K562 (cell line): ENCODE data around the gene MEGF11. TPM values are rescaled to one million over a fixed set of nuclear protein-coding genes. Genes with fewer than 3 reads are reported as not detected.

Experiments
- ATAC-seq: fragments of 200-7000 bp; cut with Tn5 transposase; 3 replicates; pipeline ENCODE4 v1.9.1; 2020; ENCODE audit warnings: moderate library complexity
- BruUV-seq: library from RNA; stranded (reverse); fragments of 400-500 nt; replicated peaks from 2 replicates; lab custom pipeline; 2021; lab: Mats Ljungman, UMichigan
- CTCF ChIA-PET: fragments of 300-600 bp; formaldehyde crosslinking; extraction: SDS; loops from one replicate; lab custom pipeline; 2021; ENCODE audit warnings: low intra/inter-chr PET ratio; lab: Yijun Ruan, JAX
- POLR2A ChIA-PET: fragments of 300-600, 350-650 bp; sonication (Branson Sonifier 250); formaldehyde crosslinking; extraction: SDS; loops from one replicate; lab custom pipeline; 2021; ENCODE audit warnings: antibody characterized with exemption, inconsistent platforms; lab: Yijun Ruan, JAX
- DNase-seq, 4 experiments: peaks; one replicate each; pipeline versions ENCODE4 v3.0.0 to v3.0.0-alpha.2; 2011 to 2018; ENCODE audit warnings: low spot score in 3 of 4, mixed read lengths in 3 of 4; ENCODE audit errors: extremely low read depth in 1 of 4
- FAIRE-seq: peaks from 2 replicates; lab custom pipeline; 2011; peaks lifted over from hg19 to GRCh38; lab: Jason Lieb, UNC
- H2AFZ ChIP-seq: 2 replicates; pipeline ENCODE4 v1.6.0; 2011; ENCODE audit warnings: low read depth, low read length, control low read depth, inconsistent platforms
- H3K27ac ChIP-seq: fragments of 200-600 bp; 3 replicates; pipeline ENCODE4 v1.8.0; 2011; ENCODE audit warnings: low read depth, mild to moderate bottlenecking, control low read depth, inconsistent platforms, low read length, moderate library complexity, mixed read lengths; ENCODE audit errors: extremely low read depth
- H3K27me3 ChIP-seq, 2 experiments: fragments of 300-600 bp in 1 of 2; 2 replicates in 1 of 2; 3 replicates in 1 of 2; pipeline versions ENCODE4 v1.6.0 to v1.8.0; 2011; ENCODE audit warnings: inconsistent platforms in 2 of 2, low read length in 2 of 2, mild to moderate bottlenecking in 1 of 2, mixed read lengths in 1 of 2, moderate library complexity in 1 of 2; ENCODE audit not compliant: control insufficient read depth in 2 of 2, insufficient read depth in 2 of 2
- H3K36me3 ChIP-seq: fragments of 300-600 bp; 3 replicates; pipeline ENCODE4 v1.8.0; 2011; ENCODE audit warnings: mild to moderate bottlenecking, low read length, inconsistent platforms; ENCODE audit not compliant: control insufficient read depth, insufficient read depth
- H3K4me1 ChIP-seq, 2 experiments: fragments of 200-600 bp in 1 of 2; replicated peaks in 1 of 2; 2 replicates in 1 of 2; 3 replicates in 1 of 2; pipeline versions ENCODE4 v1.5.1 to v1.8.0; 2011; ENCODE audit warnings: inconsistent platforms in 2 of 2, low read length in 2 of 2, mild to moderate bottlenecking in 1 of 2, mixed read lengths in 1 of 2, moderate library complexity in 1 of 2; ENCODE audit not compliant: control insufficient read depth in 2 of 2, insufficient read depth in 2 of 2
- H3K4me2 ChIP-seq: 2 replicates; pipeline ENCODE4 v1.6.1; 2011; ENCODE audit warnings: low read length, control low read depth, inconsistent platforms, mixed read lengths; ENCODE audit not compliant: insufficient read depth
- H3K4me3 ChIP-seq: fragments of 200-600 bp; sonication (generic), shearing (Covaris generic); 2 replicates; pipeline ENCODE4 v1.5.1; 2016; ENCODE audit warnings: control low read depth, inconsistent platforms
- H3K79me2 ChIP-seq: fragments of 200-600 bp; 3 replicates; pipeline ENCODE4 v1.8.0; 2011; ENCODE audit warnings: low read length, inconsistent platforms; ENCODE audit not compliant: control insufficient read depth, insufficient read depth
- H3K9ac ChIP-seq, 2 experiments: 2 replicates each; pipeline versions ENCODE4 v1.6.0 to v1.6.1; 2011; ENCODE audit warnings: low read depth in 2 of 2, low read length in 2 of 2, control low read depth in 1 of 2, inconsistent platforms in 1 of 2, mild to moderate bottlenecking in 1 of 2, mixed read lengths in 1 of 2; ENCODE audit not compliant: insufficient read depth in 1 of 2
- H3K9me1 ChIP-seq: one replicate; pipeline ENCODE4 v1.6.0; 2011; ENCODE audit warnings: inconsistent platforms, mild to moderate bottlenecking, low read length, moderate library complexity; ENCODE audit not compliant: control insufficient read depth, insufficient read depth
- H3K9me3 ChIP-seq: replicated peaks from 2 replicates; pipeline ENCODE4 v1.5.1; 2011; ENCODE audit warnings: low read depth, low read length, inconsistent platforms; ENCODE audit not compliant: control insufficient read depth, insufficient read depth
- H4K20me1 ChIP-seq: replicated peaks from 2 replicates; pipeline ENCODE4 v1.6.1; 2011; ENCODE audit warnings: low read length, inconsistent platforms, mixed read lengths; ENCODE audit not compliant: control insufficient read depth, insufficient read depth
- DIDO1 ChIP-seq: fragments of 450-650 bp; IDR thresholded peaks from 2 replicates; pipeline ENCODE4 v1.6.1; 2016; ENCODE audit warnings: low read depth, missing biosample characterization, missing genetic modification characterization
- ERF ChIP-seq: fragments of 450-650 bp; formaldehyde crosslinking; IDR thresholded peaks from 2 replicates; pipeline ENCODE4 v1.4.0; 2020; ENCODE audit warnings: mild to moderate bottlenecking, mixed read lengths
- EZH2 ChIP-seq: IDR thresholded peaks from 2 replicates; pipeline ENCODE4 v1.6.1; 2012; ENCODE audit warnings: low read depth, mild to moderate bottlenecking, inconsistent platforms, low read length, borderline replicate concordance
- GATA2 ChIP-seq: sonication (generic); formaldehyde crosslinking; IDR thresholded peaks from 2 replicates; pipeline ENCODE4 v1.4.0; 2020; ENCODE audit warnings: mild to moderate bottlenecking, missing genetic modification reagents
- KLF16 ChIP-seq: IDR thresholded peaks from 2 replicates; pipeline ENCODE4 v1.6.1; 2016; ENCODE audit warnings: antibody characterized with exemption
- PRMT5 ChIP-seq: sonication (generic); formaldehyde crosslinking; IDR thresholded peaks from 2 replicates; pipeline ENCODE4 v1.5.0; 2020; ENCODE audit warnings: missing genetic modification reagents
- RBBP5 ChIP-seq: fragments of 200-600 bp; sonication (generic); IDR thresholded peaks from 2 replicates; pipeline ENCODE4 v1.6.1; 2012; ENCODE audit warnings: borderline replicate concordance, mild to moderate bottlenecking, low read length, control low read depth, inconsistent platforms; ENCODE audit not compliant: insufficient read depth, poor library complexity, severe bottlenecking
- RBM22 ChIP-seq: fragments of 200-400 bp; formaldehyde crosslinking; IDR thresholded peaks from 2 replicates; pipeline ENCODE4 v1.6.1; 2018; ENCODE audit warnings: low read length, low read depth; ENCODE audit not compliant: poor library complexity, severe bottlenecking
- RFX5 ChIP-seq: IDR thresholded peaks from 2 replicates; pipeline ENCODE4 v1.6.1; 2011; ENCODE audit warnings: low read depth, mild to moderate bottlenecking, improper control_type of control experiment, low read length
- RNF2 ChIP-seq: sonication (generic); IDR thresholded peaks from 2 replicates; pipeline ENCODE4 v1.6.1; 2016
- ZNF143 ChIP-seq: sonication (generic); formaldehyde crosslinking; IDR thresholded peaks from 2 replicates; pipeline ENCODE4 v1.9.0; 2022; ENCODE audit warnings: mild to moderate bottlenecking, missing genetic modification reagents
- ZNF507 ChIP-seq: conservative IDR thresholded peaks from 2 replicates; pipeline ENCODE4 v1.6.1; 2017; ENCODE audit warnings: missing genetic modification characterization, missing compliant biosample characterization
- WGBS: fragments of 100-300 bp; shearing (Covaris generic); methylation state at CpG from one replicate; pipeline ENCODE4 v1.1.6; 2016; ENCODE audit warnings: low coverage, mixed read lengths; ENCODE audit not compliant: insufficient coverage; ENCODE audit errors: missing lambda C conversion rate; 5-methylcytosine and 5-hydroxymethylcytosine counted together
- in situ Hi-C: fragments of 300-500 bp; cut with MboI; formaldehyde crosslinking; loops from 4 replicates; pipeline ENCODE4 v1.15.0; 2018; ENCODE audit warnings: inconsistent platforms, mixed read lengths
- intact Hi-C: fragments of 100-400 bp; cut with micrococcal nuclease; formaldehyde crosslinking; loops from 2 replicates; pipeline ENCODE4 v1.14.2; 2022
- polyA plus RNA-seq, 8 experiments: library from polyadenylated mRNA; depleted of rRNA in 4 of 8; stranded (reverse) in 5 of 8; unstranded in 3 of 8; fragments of >200 nt; fragmentation: Nextera tagmentation in 2 of 8; fragmentation: Illumina TruSeq in 1 of 8; extraction: Ambion mirVana in 2 of 8; extraction: Trizol in 1 of 8; gene quantifications; 2 replicates each; pipeline versions ENCODE4 v1.2.1 to v1.2.3, GENCODE V29; 2011 to 2014; ENCODE audit warnings: inconsistent platforms in 1 of 8, missing spikeins in 1 of 8
- total RNA-seq, 7 experiments: library from RNA; depleted of rRNA in 6 of 7; stranded (reverse); fragments of >200 nt in 6 of 7; fragmentation: Illumina TruSeq in 2 of 7; extraction: Trizol in 2 of 7; gene quantifications; 2 replicates each; pipeline versions ENCODE4 v1.2.1 to v1.2.3, GENCODE V29; 2011 to 2021; ENCODE audit warnings: low replicate concordance in 1 of 7
- TF ChIP-seq, protein P1 (sequence below): fragments of 250-450 bp; sonication (Bioruptor Pico); IDR thresholded peaks from 2 replicates; pipeline ENCODE4 v1.5.0; 2021; ENCODE audit warnings: mild to moderate bottlenecking, borderline replicate concordance
- TF ChIP-seq, protein P2 (sequence below): fragments of 450-650 bp; IDR thresholded peaks from 2 replicates; pipeline ENCODE4 v1.6.1; 2017; ENCODE audit warnings: antibody characterized with exemption
- TF ChIP-seq, protein P3 (sequence below), 2 experiments: IDR thresholded peaks; 2 replicates each; pipeline ENCODE4 v1.6.1; 2011; ENCODE audit warnings: borderline replicate concordance in 1 of 2, control low read depth in 1 of 2, low read depth in 1 of 2, low read length in 1 of 2, mild to moderate bottlenecking in 1 of 2, mixed read lengths in 1 of 2, moderate library complexity in 1 of 2; ENCODE audit not compliant: insufficient read depth in 1 of 2, insufficient read length in 1 of 2, poor library complexity in 1 of 2, severe bottlenecking in 1 of 2; ENCODE audit errors: extremely low read depth in 1 of 2

The MEGF11 gene
- total and polyA plus RNA-seq, 9 of the 15 experiments (the other 6 are each of a cell fraction or from before 2014, with no cell fraction given) = 0.06 to 0.23 (median 0.20) TPM; not detected in 6

DNA sequence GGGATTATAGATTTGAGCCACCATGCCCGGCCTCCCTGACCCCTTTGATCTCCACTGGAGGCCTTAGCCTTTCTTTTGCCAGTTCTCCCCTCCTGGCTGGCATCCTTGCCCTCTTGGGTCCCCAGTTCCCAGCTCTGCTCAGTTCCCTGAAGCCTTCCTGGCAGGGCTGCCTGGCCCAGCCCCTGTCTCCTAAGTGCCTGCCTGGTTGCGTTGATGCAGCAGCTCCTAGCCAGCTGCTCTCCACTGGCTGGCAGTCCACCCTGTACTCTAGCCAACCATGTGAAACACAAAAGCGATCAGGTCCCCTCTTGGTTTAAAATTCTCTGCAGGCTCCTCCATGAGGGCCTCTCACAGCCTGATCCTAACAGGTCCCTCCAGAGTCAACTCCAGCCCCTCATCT is 199.6 kb downstream of the MEGF11 start:
- WGBS = 0% methylated on average over 3 of the region's 3 CpGs
- H3K27ac ChIP-seq = no peak overlapping the region
- H3K9me1 ChIP-seq = no peaks in the 10 kb centered on the region
- peaks cover 17 to 54% of the 10 kb centered on the region in 2 experiments for H3K27me3 ChIP-seq
- ChIA-PET POLR2A (no interaction called here), CTCF (no interaction called here)
- H3K79me2 ChIP-seq = no peaks in the 10 kb centered on the region
- intact Hi-C loops = no loop called here
- H3K4me1 ChIP-seq = no peaks in the 10 kb centered on the region
- H3K9ac ChIP-seq = no peak overlapping the region
- FAIRE-seq (no peak), DNase-seq (no peak), ATAC-seq (no peak)
- no TSS peak for BruUV-seq
- H2AFZ ChIP-seq = no peak overlapping the region
- in situ Hi-C loops = no loop called here
- H3K9me3 ChIP-seq = no peaks in the 10 kb centered on the region
- H4K20me1 ChIP-seq = no peaks in the 10 kb centered on the region
- H3K4me2 ChIP-seq = no peak overlapping the region
- H3K4me3 ChIP-seq = no peak overlapping the region
- no peak for TF ChIP-seq EZH2
- no peak for TF ChIP-seq RBM22
- TF ChIP-seq GATA2 (CRISPR knock-in tag) = no peak
- TF ChIP-seq RFX5 = no peak
- no peak for TF ChIP-seq KLF16
- TF ChIP-seq, protein P1, sequence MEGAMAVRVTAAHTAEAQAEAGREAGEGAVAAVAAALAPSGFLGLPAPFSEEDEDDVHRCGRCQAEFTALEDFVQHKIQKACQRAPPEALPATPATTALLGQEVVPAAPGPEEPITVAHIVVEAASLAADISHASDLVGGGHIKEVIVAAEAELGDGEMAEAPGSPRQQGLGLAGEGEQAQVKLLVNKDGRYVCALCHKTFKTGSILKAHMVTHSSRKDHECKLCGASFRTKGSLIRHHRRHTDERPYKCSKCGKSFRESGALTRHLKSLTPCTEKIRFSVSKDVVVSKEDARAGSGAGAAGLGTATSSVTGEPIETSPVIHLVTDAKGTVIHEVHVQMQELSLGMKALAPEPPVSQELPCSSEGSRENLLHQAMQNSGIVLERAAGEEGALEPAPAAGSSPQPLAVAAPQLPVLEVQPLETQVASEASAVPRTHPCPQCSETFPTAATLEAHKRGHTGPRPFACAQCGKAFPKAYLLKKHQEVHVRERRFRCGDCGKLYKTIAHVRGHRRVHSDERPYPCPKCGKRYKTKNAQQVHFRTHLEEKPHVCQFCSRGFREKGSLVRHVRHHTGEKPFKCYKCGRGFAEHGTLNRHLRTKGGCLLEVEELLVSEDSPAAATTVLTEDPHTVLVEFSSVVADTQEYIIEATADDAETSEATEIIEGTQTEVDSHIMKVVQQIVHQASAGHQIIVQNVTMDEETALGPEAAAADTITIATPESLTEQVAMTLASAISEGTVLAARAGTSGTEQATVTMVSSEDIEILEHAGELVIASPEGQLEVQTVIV = no peak
- TF ChIP-seq ZNF507 = no peak
- TF ChIP-seq PRMT5 (CRISPR knock-in tag) = no peak
- TF ChIP-seq ZNF143 = no peak
- no peak for TF ChIP-seq ERF (CRISPR knock-in tag)
- TF ChIP-seq, protein P2, sequence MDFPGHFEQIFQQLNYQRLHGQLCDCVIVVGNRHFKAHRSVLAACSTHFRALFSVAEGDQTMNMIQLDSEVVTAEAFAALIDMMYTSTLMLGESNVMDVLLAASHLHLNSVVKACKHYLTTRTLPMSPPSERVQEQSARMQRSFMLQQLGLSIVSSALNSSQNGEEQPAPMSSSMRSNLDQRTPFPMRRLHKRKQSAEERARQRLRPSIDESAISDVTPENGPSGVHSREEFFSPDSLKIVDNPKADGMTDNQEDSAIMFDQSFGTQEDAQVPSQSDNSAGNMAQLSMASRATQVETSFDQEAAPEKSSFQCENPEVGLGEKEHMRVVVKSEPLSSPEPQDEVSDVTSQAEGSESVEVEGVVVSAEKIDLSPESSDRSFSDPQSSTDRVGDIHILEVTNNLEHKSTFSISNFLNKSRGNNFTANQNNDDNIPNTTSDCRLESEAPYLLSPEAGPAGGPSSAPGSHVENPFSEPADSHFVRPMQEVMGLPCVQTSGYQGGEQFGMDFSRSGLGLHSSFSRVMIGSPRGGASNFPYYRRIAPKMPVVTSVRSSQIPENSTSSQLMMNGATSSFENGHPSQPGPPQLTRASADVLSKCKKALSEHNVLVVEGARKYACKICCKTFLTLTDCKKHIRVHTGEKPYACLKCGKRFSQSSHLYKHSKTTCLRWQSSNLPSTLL = no peak
- TF ChIP-seq, protein P3, sequence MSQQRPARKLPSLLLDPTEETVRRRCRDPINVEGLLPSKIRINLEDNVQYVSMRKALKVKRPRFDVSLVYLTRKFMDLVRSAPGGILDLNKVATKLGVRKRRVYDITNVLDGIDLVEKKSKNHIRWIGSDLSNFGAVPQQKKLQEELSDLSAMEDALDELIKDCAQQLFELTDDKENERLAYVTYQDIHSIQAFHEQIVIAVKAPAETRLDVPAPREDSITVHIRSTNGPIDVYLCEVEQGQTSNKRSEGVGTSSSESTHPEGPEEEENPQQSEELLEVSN (IDR thresholded peaks at IDR 0.05; ENCODE audit: borderline replicate concordance in 1 of 2, extremely low read depth in 1 of 2, insufficient read depth in 1 of 2, insufficient read length in 1 of 2, low read depth in 1 of 2, low read length in 1 of 2, poor library complexity in 1 of 2, severe bottlenecking in 1 of 2) = no peak
- no peak for TF ChIP-seq RBBP5
- no peak for TF ChIP-seq DIDO1 (tag)
- TF ChIP-seq RNF2 = no peak
- no peaks in the 10 kb centered on the region for H3K36me3 ChIP-seq
